Measurements from ENCODE around the gene TRIM36. TPM values are rescaled to one million over a fixed set of nuclear protein-coding genes. Genes with fewer than 3 reads are reported as not detected.

The TRIM36 gene
- polyA plus RNA-seq, 2 of the 4 experiments (the other 2 are of a cell fraction) = 0.28 to 1.2 TPM

GRCh38 chr5:115109356-115109755 is 60.4 kb downstream of the TRIM36 start:
- DNase-seq (ENCODE audit: low read depth in 1 of 2, low spot score in 1 of 2) = no peak
- POLR2A ChIA-PET = interaction anchor here (0.7 kb wide), 1 partner anchor 153 kb away, joined by 7 read pairs; no protein-coding TSS in a partner anchor
- Histone ChIP-seq H3K4me1 (no peaks in the 10 kb centered on the region), H3K27ac (no peak overlapping the region), H3K4me2 (no peak overlapping the region), H3K9me3 (no peaks in the 10 kb centered on the region), H3K4me3 (no peak overlapping the region)
- no peak for TF ChIP-seq ZSCAN20 (CRISPR knock-in tag; IDR thresholded peaks at IDR 0.05)
- no peak for TF ChIP-seq KDM5A (IDR thresholded peaks at IDR 0.05)
- TF ChIP-seq ZC3H11A (IDR thresholded peaks at IDR 0.05) = no peak
- TF ChIP-seq POLR2AphosphoS2 (conservative IDR thresholded peaks at IDR 0.05; ENCODE audit: low read length) = no peak
- no peak for TF ChIP-seq BHLHE40 (IDR thresholded peaks at IDR 0.05; ENCODE audit: low read depth, low read length)
- no peak for TF ChIP-seq HOXB13 (CRISPR knock-in tag; IDR thresholded peaks at IDR 0.05; ENCODE audit: low read depth)
- TF ChIP-seq E2F6 (IDR thresholded peaks at IDR 0.05; ENCODE audit: borderline replicate concordance, low read depth) = no peak
- no peak for TF ChIP-seq PHF8 (IDR thresholded peaks at IDR 0.05; ENCODE audit: borderline replicate concordance, low read depth)
- TF ChIP-seq RAD21 (conservative IDR thresholded peaks at IDR 0.05 in 1 of 2, IDR thresholded peaks at IDR 0.05 in 1 of 2) = no peak
- no peak for TF ChIP-seq ZFP36 (IDR thresholded peaks at IDR 0.05; ENCODE audit: borderline replicate concordance, partially characterized antibody)
- no peak for TF ChIP-seq JUN (IDR thresholded peaks at IDR 0.05)
- no peak for TF ChIP-seq FOXS1 (CRISPR knock-in tag; IDR thresholded peaks at IDR 0.05)
- no peak for TF ChIP-seq TP53 (CRISPR knock-in tag; IDR thresholded peaks at IDR 0.05)
- no peak for TF ChIP-seq HEYL (CRISPR knock-in tag; IDR thresholded peaks at IDR 0.05)
- no peak for TF ChIP-seq NR3C1 (IDR thresholded peaks at IDR 0.05)
- no peak for TF ChIP-seq FOSL2 (IDR thresholded peaks at IDR 0.05)
- TF ChIP-seq FOSL2 (CRISPR knock-in tag; IDR thresholded peaks at IDR 0.05) = no peak
- no peak for TF ChIP-seq HES2 (IDR thresholded peaks at IDR 0.05)
- TF ChIP-seq EP300 (IDR thresholded peaks at IDR 0.05) = no peak
- no peak for FAIRE-seq
- WGBS (ENCODE audit: missing lambda C conversion rate) = 20% methylated on average over 5 of the region's 5 CpGs
- CTCF ChIA-PET = interaction anchor here (2.2 kb wide), 1 partner anchor 12 kb away, joined by 11 read pairs; no protein-coding TSS in a partner anchor
- ATAC-seq = no peak

- FAIRE-seq (no peak), DNase-seq (ENCODE audit: low read depth in 1 of 2, low spot score in 1 of 2) (no peak), ATAC-seq (no peak)
- POLR2A ChIA-PET = no interaction called here
- TF ChIP-seq HDAC2 (IDR thresholded peaks at IDR 0.05) = no peak
- TF ChIP-seq CEBPB (IDR thresholded peaks at IDR 0.05) = no peak
- no peak for TF ChIP-seq ZFP36 (IDR thresholded peaks at IDR 0.05; ENCODE audit: borderline replicate concordance, partially characterized antibody)
- no peak for TF ChIP-seq JUN (IDR thresholded peaks at IDR 0.05)
- TF ChIP-seq ESRRA (IDR thresholded peaks at IDR 0.05; ENCODE audit: borderline replicate concordance, low read length) = no peak
- no peak for TF ChIP-seq RNF2 (IDR thresholded peaks at IDR 0.05; ENCODE audit: borderline replicate concordance, low read depth)
- no peak for TF ChIP-seq CHD2 (IDR thresholded peaks at IDR 0.05; ENCODE audit: low read length, partially characterized antibody)
- no peak for TF ChIP-seq HEYL (CRISPR knock-in tag; IDR thresholded peaks at IDR 0.05)
- TF ChIP-seq EHF (CRISPR knock-in tag; IDR thresholded peaks at IDR 0.05) = no peak
- TF ChIP-seq TFCP2L1 (CRISPR knock-in tag; IDR thresholded peaks at IDR 0.05) = no peak
- TF ChIP-seq NR3C1 (IDR thresholded peaks at IDR 0.05) = no peak
- no peak for TF ChIP-seq PHF8 (IDR thresholded peaks at IDR 0.05; ENCODE audit: borderline replicate concordance, low read depth)
- no peak for TF ChIP-seq BHLHE40 (IDR thresholded peaks at IDR 0.05; ENCODE audit: low read depth, low read length)
- TF ChIP-seq SREBF2 (IDR thresholded peaks at IDR 0.05) = no peak
- TF ChIP-seq GATA3 (IDR thresholded peaks at IDR 0.05; ENCODE audit: borderline replicate concordance) = no peak
- TF ChIP-seq HOXA7 (CRISPR knock-in tag; IDR thresholded peaks at IDR 0.05) = no peak
- TF ChIP-seq USF2 (IDR thresholded peaks at IDR 0.05) = no peak
- TF ChIP-seq RAD21 (conservative IDR thresholded peaks at IDR 0.05 in 1 of 2, IDR thresholded peaks at IDR 0.05 in 1 of 2) = no peak
- TF ChIP-seq FOSB (CRISPR knock-in tag; IDR thresholded peaks at IDR 0.05) = no peak
- H3K27ac ChIP-seq = no peak overlapping the region
- H3K9me3 ChIP-seq = 0 out of 3 replicates have a peak, but pooled peaks cover 2% of the 10 kb centered on the region
- no peak overlapping the region for H3K4me3 ChIP-seq
- H3K4me1 ChIP-seq = peaks cover 8% of the 10 kb centered on the region; the same call in 1 of the 3 replicates
- CTCF ChIA-PET = no interaction called here
- H3K4me2 ChIP-seq = no peak overlapping the region
- WGBS (ENCODE audit: missing lambda C conversion rate) = 33% methylated on average over 6 of the region's 6 CpGs
Observed at GRCh38 chr5:115100319-115100955, 69.3 kb downstream of the TRIM36 start.
